ENCODE results near the gene C17orf50.

- no peak for TF ChIP-seq CTCF (IDR thresholded peaks at IDR 0.05)
- TF ChIP-seq, protein P1, sequence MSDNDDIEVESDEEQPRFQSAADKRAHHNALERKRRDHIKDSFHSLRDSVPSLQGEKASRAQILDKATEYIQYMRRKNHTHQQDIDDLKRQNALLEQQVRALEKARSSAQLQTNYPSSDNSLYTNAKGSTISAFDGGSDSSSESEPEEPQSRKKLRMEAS (IDR thresholded peaks at IDR 0.05): no peak
- no peak for TF ChIP-seq POLR2A (IDR thresholded peaks at IDR 0.05; ENCODE audit: low read length)
- no peak for TF ChIP-seq NFE2L2 (conservative IDR thresholded peaks at IDR 0.05; ENCODE audit: low read length)
- TF ChIP-seq JUNB (IDR thresholded peaks at IDR 0.05): no peak
- TF ChIP-seq RAD21 (conservative IDR thresholded peaks at IDR 0.05 in 1 of 2, IDR thresholded peaks at IDR 0.05 in 1 of 2): no peak
- no peak for TF ChIP-seq EP300 (IDR thresholded peaks at IDR 0.05)
Observed at GRCh38 chr17:35738519-35739133, 22.1 kb upstream of the C17orf50 start.

All from A549 (cell line).